RWPE1 (cell line): ENCODE measurements around the gene TMEM89.

Experiments
- CTCF ChIA-PET: fragments of 350-600 bp; sonication (Branson Sonifier 250); formaldehyde crosslinking; extraction: SDS; loops from one replicate; lab custom pipeline; 2021; lab: Yijun Ruan, JAX
- POLR2A ChIA-PET: fragments of 400-600 bp; formaldehyde crosslinking; extraction: SDS; loops from one replicate; lab custom pipeline; 2020; ENCODE audit warnings: antibody characterized with exemption; ENCODE audit not compliant: low non-redundant PET; lab: Yijun Ruan, JAX
- DNase-seq: peaks from one replicate; pipeline ENCODE4 v3.0.0; 2012; ENCODE audit warnings: low spot score
- H3K27ac ChIP-seq: fragments of 450-650 bp; 2 replicates; pipeline ENCODE4 v1.5.1; 2017
- TF ChIP-seq, protein P1 (sequence below): fragments of 450-650 bp; conservative IDR thresholded peaks from 2 replicates; pipeline ENCODE4 v1.5.1; 2017; ENCODE audit warnings: low read depth, mild to moderate bottlenecking

Gene TMEM89

DNA sequence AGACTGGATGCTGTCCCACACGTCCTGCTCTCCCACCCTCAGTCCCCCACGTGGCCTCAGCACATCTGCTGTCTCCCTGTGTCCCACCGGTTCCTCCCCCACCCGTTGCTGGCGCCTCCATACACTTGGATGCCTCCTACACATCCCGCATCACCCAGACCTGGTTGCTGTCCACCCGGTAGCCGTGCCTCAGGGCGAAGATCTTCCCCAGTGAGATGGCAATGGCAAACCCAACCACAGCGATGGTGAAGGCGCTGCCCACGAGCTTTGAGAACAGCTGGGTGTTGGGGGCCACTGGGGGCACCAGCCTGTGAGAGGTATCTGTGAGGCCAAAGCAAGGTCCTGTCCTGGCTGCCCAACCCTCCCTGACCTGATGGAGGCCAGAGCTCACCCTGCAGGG lies 9.3 kb upstream of the TMEM89 start:
- CTCF ChIA-PET: no interaction called here
- no peak for DNase-seq
- peak overlapping the region; percentile 89 for H3K27ac ChIP-seq
- POLR2A ChIA-PET: no interaction called here
- TF ChIP-seq, protein P1, sequence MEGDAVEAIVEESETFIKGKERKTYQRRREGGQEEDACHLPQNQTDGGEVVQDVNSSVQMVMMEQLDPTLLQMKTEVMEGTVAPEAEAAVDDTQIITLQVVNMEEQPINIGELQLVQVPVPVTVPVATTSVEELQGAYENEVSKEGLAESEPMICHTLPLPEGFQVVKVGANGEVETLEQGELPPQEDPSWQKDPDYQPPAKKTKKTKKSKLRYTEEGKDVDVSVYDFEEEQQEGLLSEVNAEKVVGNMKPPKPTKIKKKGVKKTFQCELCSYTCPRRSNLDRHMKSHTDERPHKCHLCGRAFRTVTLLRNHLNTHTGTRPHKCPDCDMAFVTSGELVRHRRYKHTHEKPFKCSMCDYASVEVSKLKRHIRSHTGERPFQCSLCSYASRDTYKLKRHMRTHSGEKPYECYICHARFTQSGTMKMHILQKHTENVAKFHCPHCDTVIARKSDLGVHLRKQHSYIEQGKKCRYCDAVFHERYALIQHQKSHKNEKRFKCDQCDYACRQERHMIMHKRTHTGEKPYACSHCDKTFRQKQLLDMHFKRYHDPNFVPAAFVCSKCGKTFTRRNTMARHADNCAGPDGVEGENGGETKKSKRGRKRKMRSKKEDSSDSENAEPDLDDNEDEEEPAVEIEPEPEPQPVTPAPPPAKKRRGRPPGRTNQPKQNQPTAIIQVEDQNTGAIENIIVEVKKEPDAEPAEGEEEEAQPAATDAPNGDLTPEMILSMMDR: no peak

DNA sequence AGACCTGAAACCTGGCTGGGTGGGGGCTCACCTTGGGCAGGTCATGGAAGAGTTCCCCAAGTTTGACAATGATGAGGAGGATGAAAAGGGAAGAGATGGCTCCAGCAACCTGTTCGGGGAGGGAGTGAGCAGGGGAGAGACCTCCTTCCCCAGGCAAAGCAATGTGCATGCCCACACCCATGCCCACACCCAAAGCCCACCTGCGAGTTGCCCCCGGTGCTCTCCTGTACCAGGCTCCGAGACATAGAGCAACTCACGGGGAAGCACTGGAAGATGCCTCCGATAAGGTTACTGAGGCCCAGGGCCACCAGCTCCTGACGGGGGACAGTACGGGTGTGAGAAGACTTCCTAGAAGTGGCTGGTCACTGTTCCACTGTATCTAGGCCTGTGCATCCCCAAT lies 8.8 kb upstream of the TMEM89 start:
- TF ChIP-seq, protein P1: no peak
- no peak for DNase-seq
- ChIA-PET POLR2A (no interaction called here), CTCF (no interaction called here)
- peak overlapping the region; percentile 89 for H3K27ac ChIP-seq

- H3K27ac ChIP-seq: peak overlapping the region; percentile 89
- ChIA-PET CTCF (no interaction called here), POLR2A (no interaction called here)
- TF ChIP-seq, protein P1: no peak
- DNase-seq: no peak
Measured at GRCh38 chr3:48629894-48630293, 8.3 kb upstream of the TMEM89 start.

DNA sequence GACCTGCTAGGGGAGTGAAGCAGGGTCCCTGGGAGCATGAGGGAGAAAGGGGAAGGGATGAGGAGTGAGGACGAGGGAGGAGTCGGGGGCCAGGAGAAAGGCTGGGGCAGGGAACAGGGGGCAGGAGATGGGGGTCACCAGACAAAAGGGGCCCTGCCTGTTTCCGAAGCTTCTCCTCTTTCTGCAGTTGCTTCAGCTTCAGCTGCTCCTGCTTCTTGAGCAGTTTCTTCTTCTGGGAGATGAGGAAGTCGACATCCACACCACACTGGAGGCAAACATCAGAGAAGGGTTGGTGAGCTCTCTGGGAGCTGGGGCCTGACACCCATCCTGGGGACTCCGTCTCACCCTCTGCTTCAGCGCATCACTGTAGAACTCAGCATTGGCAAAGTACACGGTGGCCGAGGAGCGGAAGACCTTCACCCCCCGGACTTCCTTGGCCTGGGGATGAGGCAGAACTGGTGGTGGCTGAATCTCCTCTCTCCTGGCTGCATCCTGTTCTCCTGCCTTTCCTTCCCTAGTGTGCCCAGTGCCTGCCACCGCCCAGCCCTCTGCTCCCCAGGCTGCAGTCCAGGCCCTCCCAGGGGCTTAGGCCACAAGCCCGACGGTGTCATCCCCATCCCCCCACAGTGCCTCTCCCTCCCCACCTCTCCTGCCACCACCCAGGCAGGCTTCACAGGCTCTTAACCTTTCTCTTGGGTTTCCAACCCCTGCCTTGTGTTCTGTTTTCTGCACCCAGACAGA lies 6.9 kb upstream of the TMEM89 start:
- TF ChIP-seq, protein P1: no peak
- ChIA-PET CTCF (no interaction called here), POLR2A (no interaction called here)
- peak overlapping the region; percentile 89 for H3K27ac ChIP-seq
- DNase-seq: no peak

- no peak for DNase-seq
- TF ChIP-seq, protein P1: no peak
- ChIA-PET CTCF (interaction anchor here (2.6 kb wide), 1 partner anchor 9 kb away, joined by 12 read pairs; the partner anchor contains the start of gene SLC26A6), POLR2A (no interaction called here)
- H3K27ac ChIP-seq: peak overlapping the region; percentile 89
Measured at GRCh38 chr3:48625600-48625999, 4.0 kb upstream of the TMEM89 start.

GRCh38 chr3:48624767-48625166 lies 3.2 kb upstream of the TMEM89 start:
- ChIA-PET CTCF (interaction anchor here (0.6 to 2.6 kb wide), 3 partner anchors 10 to 37 kb away, joined by 3 to 12 read pairs (median 3); partner anchors contain the start of gene SLC26A6), POLR2A (no interaction called here)
- H3K27ac ChIP-seq: peak overlapping the region; percentile 89
- DNase-seq: no peak
- TF ChIP-seq, protein P1: no peak
